Measurements from ENCODE around the gene DPP6.

The DPP6 gene

GRCh38 chr7:154869436-154869835, 817.2 kb downstream of the DPP6 start:
- no peak for DNase-seq

GRCh38 chr7:154871507-154871906, 819.3 kb downstream of the DPP6 start:
- no peak for DNase-seq

GRCh38 chr7:154871928-154872750, 819.9 kb downstream of the DPP6 start:
- no peak for DNase-seq

- no peak for DNase-seq
Observed at GRCh38 chr7:154872811-154873499, 820.8 kb downstream of the DPP6 start.

- DNase-seq: no peak
Observed at GRCh38 chr7:154873500-154874121, 821.4 kb downstream of the DPP6 start.

GRCh38 chr7:154874409-154875113, 822.4 kb downstream of the DPP6 start:
- DNase-seq: no peak

GRCh38 chr7:154875297-154875696, 823.1 kb downstream of the DPP6 start:
- DNase-seq: no peak

- no peak for DNase-seq
Observed at GRCh38 chr7:154876516-154876915, 824.3 kb downstream of the DPP6 start.

- DNase-seq: no peak
Observed at GRCh38 chr7:154877031-154877430, 824.8 kb downstream of the DPP6 start.

GRCh38 chr7:154879629-154880028, 827.4 kb downstream of the DPP6 start:
- no peak for DNase-seq

- no peak for DNase-seq
Observed at GRCh38 chr7:154880513-154880912, 828.3 kb downstream of the DPP6 start.

- no peak for DNase-seq
Observed at GRCh38 chr7:154881026-154881425, 828.8 kb downstream of the DPP6 start.

GRCh38 chr7:154881526-154881925, 829.3 kb downstream of the DPP6 start:
- DNase-seq: no peak

- no peak for DNase-seq
Observed at GRCh38 chr7:154882931-154883474, 830.8 kb downstream of the DPP6 start.

GRCh38 chr7:154884348-154884920, 832.2 kb downstream of the DPP6 start:
- DNase-seq: no peak

- DNase-seq: no peak
Observed at GRCh38 chr7:154886591-154886990, 834.4 kb downstream of the DPP6 start.

GRCh38 chr7:154888690-154889089, 836.5 kb downstream of the DPP6 start:
- DNase-seq: no peak

GRCh38 chr7:154892459-154892858, 840.3 kb downstream of the DPP6 start:
- no peak for DNase-seq

GRCh38 chr7:154896076-154896475, 843.9 kb downstream of the DPP6 start:
- DNase-seq: no peak

- no peak for DNase-seq
Observed at GRCh38 chr7:154898973-154899855, 847.0 kb downstream of the DPP6 start.

GRCh38 chr7:154899862-154900261, 847.7 kb downstream of the DPP6 start:
- DNase-seq: no peak
